Measurements from ENCODE around the gene GNAQ.

DNA sequence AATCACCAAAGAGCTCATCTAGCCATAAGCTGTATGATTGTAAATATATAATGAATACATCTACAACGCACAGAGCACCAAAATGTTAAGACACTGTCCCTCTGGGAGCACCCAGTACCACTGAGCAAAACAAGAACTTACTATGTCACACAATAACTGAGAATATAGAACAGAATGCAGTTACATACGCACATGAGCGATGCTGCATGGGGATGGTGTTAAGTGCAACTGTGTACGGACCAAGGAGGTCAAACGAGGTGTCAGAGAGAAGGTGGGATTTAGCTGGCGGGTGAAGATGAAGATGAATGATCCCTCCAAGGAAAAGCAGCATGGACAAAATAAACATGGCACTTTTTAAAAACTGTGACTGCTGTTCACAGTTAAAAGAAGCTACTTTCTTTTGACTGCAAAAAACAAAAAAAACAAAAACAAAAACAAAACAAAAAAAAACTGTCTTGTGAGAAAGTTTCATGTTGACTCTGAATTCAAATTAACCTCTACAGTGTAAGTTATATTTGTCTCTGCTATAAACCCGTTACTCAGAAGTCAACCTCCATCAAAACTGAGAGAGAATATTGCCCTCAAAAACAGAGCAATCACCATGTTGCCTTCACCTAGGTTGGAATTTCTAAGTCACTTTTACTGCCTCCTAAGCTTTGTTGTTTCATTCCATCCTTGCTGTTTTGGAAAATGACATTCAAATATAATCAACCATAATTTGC is 213.9 kb downstream of the GNAQ start:
- TF ChIP-seq, protein P1, sequence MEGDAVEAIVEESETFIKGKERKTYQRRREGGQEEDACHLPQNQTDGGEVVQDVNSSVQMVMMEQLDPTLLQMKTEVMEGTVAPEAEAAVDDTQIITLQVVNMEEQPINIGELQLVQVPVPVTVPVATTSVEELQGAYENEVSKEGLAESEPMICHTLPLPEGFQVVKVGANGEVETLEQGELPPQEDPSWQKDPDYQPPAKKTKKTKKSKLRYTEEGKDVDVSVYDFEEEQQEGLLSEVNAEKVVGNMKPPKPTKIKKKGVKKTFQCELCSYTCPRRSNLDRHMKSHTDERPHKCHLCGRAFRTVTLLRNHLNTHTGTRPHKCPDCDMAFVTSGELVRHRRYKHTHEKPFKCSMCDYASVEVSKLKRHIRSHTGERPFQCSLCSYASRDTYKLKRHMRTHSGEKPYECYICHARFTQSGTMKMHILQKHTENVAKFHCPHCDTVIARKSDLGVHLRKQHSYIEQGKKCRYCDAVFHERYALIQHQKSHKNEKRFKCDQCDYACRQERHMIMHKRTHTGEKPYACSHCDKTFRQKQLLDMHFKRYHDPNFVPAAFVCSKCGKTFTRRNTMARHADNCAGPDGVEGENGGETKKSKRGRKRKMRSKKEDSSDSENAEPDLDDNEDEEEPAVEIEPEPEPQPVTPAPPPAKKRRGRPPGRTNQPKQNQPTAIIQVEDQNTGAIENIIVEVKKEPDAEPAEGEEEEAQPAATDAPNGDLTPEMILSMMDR (conservative IDR thresholded peaks at IDR 0.05; ENCODE audit: low read depth, low read length): no peak
- TF ChIP-seq EZH2 (IDR thresholded peaks at IDR 0.05; ENCODE audit: low read length, unreplicated experiment): no peak
- TF ChIP-seq EZH2phosphoT487 (IDR thresholded peaks at IDR 0.05; ENCODE audit: borderline replicate concordance, low read length): no peak
